Smooth muscle cell of the brain vasculature (primary cell): ENCODE measurements around the gene KCNC4.

Experiments
- DNase-seq: peaks from one replicate; pipeline ENCODE4 v3.0.0-alpha.2; 2012; ENCODE audit warnings: low read depth, low spot score

KCNC4 gene

DNA sequence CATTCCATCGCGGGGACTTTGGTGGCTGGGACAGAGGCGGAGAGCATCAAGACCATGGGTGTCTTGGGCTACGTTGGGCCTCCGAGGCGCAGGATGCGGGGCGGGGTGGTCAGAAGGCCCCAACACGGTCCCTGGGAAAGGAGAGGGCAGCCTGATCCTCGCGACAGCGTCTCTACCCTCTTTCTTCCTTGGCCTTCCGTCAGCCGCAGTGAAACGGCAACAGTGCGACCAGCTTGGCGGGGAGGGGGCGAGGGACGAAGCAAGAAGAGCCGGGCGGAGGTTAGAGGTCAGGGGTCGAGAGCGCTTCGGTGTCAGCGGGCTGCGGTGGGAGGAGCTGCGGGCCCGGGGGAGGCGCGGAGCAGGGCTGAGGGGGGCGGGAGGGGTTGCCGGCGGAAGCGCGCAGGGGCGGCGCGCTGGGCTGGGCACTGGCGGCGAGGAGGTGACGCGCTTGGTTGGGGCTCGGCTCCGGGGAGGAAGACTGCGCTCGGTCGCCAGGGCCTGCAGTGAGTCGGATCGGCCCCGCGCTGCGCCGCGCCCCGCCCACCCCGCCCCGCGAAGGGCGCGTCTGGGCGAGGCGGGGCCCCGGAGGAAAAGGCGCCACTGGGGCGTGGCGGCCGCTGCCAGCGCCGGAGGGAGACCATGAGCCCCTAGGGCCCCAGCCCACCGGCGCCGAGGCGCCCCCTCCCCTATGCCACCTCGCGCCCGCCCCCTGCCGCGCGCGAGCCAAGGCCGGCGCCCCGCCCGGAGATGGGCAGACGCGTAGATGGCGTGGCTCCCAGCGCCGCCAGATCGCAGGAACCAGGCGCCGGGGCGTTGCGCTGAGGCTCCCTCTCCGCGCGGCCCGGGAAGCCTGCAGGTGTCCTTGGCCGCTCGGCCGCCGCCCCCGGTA, at the start of gene KCNC4:
Gene KCNC4, plus strand, starts transcription at position 600 of the 889 bp plus-strand sequence. CDS start 1,186 bp downstream, outside the sequence.
- DNase-seq: no peak

DNA sequence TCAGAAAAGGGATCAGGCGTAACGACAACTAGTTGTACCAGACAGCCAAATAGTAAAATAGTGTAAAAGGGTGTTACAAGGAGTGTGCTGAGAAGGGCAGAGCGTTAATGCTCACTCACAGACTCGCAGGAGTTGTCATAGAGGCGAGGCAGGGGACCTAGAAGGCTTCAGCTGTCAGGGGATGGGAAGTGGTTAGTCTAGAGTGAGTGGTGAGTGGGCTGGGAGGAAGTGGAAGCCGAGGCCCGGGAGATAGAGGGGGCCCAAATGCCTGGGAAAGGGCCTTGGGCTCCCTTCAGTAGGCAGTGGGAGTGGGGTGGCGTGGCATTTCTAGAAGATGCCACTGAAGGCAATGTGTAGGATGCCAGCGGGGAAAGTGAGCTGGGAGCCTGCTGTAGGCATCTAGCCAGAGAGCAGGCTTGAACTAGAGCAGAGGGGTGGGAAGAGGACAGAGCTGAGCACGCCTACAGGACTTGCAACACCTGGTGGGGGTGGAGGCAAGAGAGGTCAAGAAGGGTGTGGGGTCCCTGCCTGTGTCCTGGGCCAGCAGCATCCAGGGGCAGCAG, 49.5 kb upstream of the KCNC4 start:
- no peak for DNase-seq

DNA sequence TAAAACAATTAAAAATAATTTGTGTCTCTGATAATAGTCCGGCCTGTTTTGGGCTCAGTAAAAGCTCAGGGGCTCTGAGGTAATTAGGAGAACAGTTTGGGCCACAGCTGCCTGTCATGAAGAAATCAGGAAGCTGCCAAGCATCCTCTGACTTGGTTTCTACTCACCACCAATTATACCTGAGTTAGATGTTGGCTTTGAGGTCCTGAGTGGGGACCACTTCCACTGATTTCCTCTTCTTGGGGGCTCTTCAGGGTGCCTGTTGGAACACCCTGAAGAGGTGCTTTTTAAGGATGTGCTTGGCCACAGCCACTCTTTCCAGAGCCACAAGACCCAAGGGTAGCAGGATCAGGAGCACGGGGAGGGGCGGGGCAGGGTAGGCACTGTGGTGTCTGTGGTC, 48.9 kb upstream of the KCNC4 start:
- DNase-seq: no peak

DNA sequence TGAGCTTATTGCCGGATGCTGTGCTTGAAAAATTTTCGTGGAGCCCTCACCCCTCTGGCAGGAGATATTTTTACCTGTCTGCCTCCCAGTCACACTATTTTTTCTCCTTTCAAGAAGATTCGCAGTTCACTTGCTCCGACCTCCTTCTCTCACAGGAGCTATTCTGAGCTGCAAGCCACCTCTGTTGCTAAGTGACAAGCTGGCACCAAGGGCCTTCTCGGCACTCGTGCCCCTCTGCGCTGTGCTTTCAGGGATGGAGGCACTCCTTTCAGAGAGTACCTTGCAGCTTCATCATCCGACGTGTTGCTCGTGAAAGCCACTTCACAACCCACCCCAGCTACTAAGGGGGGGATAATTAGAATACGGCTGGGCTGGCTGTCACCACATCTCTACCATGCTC, 48.3 kb upstream of the KCNC4 start:
- no peak for DNase-seq

DNA sequence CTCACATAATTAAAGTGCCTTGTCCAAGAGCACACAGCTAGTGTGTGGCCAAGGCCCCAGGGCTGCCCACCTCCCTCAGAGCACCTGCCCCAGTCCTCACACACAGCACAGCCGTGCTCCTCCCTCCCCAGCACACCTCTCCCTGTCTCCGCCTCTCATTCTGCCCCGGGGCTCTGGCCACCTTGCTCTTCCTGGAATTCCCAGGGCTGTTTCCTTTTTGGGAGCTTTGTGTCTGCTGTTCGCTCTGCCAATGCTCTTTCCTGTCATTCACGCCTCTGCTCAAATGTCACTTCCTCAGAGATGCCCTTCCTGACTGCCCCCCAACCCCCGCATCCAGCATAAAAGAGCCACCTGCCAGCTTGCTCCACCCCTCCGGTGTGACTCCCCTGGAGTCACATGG, 46.5 kb upstream of the KCNC4 start:
- DNase-seq: no peak

DNA sequence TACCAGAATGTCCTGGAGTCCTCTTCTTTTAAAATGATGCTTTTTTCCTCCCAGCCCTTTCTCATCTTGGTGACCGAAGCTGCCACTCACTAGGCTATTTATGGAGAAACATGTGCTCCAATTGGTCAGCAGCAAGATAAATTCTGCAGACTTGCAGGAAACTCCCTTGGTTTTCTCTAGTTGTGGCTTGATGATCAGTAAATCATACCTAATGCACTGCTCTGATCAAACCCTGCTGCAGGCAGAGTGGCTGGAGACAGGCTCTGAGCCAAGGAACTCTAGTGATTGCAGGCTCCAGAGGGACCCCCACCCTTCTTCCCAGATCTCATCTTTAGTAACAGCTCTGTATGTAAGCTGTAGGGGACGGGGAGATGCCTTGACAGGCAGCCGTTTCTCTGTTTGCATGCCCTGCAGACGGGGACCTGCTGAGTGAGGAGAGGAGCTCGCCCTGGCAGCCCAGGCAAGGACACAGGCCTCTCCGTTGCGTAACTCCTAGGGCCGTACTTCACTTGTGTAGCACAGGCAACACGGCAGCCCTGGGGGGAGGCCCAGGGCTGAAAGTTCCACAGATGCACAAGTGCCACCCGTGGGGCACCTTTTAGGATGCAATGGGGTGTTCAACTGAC, 45.3 kb upstream of the KCNC4 start:
- no peak for DNase-seq

DNA sequence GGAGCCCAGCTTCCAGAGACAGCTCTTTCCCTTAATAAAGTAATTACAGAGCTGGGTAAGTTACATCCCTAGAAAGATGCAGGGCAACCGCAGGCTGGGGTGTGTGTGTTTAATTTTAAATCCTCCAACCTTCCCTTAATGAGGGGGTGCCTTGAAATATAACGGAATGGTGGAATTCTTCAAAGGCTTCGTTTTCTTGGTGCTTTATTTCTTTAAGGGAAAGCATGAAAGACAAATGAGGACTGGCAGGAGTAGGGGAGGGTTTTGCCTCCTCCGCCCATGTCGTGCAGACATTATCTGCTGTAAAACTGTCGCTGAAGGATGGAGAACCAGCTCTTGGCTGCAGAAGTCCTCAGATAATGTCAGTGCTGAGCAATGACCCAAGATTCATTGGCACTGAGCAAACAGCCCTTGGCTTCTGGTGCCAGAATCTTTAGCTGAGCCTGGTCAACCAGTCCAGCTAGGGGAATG, 44.3 kb upstream of the KCNC4 start:
- no peak for DNase-seq

DNA sequence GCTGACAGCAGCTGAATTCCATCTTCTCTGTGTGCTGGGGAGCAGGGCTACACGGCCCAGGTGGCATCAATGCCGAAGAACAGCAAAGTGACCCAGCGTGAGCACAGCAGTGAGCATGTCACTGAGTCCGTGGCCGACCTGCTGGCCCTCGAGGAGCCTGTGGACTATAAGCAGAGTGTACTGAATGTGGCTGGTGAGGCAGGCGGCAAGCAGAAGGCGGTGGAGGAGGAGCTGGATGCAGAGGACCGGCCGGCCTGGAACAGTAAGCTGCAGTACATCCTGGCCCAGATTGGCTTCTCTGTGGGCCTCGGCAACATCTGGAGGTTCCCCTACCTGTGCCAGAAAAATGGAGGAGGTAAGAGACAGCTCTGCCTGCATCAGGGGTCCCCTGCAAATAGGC, 43.3 kb upstream of the KCNC4 start:
- no peak for DNase-seq

DNA sequence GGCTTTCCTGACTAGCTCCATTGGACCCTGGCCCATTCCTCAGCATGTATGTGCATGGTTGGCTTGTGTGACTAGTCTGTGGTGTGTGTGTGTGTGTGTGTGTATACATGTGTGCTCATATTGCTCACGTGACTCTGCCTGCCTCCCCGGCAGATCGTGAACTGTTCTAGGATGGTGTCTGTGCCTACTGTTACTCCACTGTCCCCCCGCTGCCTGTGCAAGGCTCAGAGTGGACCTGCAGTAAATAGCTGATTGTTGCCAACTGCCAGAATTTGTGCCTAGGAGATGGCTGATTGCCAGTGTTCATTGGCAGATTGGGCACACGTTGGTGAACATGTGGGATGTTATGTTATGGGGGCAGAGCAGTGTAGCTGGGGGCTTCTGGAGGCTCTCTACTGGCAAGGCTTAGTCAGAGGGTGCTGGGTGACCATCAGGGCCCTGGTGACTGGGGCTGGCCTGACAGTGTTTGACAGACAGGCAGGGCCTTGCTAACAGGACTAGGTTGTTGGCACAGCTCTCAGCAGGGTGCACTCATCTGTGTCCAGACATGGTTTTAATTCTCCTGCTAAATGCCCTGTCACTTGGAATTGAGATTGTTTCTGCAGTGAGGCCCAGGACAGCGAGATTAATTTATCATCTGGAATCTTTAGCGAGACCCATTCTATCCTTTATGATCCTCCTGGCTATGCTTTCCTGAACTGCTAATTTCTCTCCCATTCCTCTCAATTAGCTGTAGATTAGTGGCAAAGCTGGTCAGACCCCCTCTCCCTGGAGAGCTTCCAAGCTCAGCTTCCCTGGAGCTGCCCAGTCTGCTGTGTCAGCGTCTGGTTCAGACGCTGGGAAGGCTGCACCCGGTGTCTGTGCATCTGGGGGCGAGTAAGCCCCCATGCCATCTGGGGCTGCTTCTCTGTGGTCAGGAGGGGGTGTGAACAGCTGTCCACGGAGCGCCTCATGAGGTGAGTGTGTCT, 39.1 kb upstream of the KCNC4 start:
- DNase-seq: no peak

DNA sequence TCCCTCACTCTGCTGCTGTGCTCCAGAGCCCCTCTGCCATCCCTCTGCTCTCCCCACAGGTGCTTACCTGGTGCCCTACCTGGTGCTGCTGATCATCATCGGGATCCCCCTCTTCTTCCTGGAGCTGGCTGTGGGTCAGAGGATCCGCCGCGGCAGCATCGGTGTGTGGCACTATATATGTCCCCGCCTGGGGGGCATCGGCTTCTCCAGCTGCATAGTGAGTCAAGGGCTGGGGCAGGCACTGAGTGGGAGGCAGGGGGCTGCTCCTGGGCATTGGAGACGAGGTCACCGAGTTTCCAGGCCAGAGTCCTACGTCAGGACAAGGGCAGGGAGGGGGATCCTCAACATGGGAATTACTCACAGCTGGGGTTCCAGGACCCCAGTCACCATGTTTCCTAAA, 38.1 kb upstream of the KCNC4 start:
- no peak for DNase-seq

DNA sequence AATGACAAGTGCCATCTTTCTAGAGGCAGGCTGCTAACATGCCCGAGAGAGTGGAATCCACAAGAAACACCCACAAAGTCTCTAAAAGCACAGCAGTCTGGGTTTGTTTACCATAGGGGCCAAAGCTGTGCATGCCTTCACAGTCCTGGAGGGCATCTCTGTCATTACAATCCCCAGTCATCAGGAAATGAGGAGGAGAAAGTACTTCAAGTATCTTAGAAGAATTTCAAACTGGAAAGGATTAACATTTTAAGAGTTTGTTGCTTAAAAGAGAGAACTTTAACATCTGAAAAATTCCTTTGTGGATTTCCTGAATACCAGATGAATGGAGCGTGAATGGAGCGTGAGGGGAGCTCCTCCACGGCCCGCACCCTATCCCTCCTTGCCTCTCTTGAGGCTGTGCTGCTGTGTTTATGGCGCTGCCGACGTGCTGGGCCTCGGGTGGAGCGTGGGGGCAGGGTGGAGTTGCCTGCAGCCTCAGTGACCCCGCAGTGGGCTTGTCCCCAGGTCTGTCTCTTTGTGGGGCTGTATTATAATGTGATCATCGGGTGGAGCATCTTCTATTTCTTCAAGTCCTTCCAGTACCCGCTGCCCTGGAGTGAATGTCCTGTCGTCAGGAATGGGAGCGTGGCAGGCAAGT, 36.5 kb upstream of the KCNC4 start:
- DNase-seq: no peak

DNA sequence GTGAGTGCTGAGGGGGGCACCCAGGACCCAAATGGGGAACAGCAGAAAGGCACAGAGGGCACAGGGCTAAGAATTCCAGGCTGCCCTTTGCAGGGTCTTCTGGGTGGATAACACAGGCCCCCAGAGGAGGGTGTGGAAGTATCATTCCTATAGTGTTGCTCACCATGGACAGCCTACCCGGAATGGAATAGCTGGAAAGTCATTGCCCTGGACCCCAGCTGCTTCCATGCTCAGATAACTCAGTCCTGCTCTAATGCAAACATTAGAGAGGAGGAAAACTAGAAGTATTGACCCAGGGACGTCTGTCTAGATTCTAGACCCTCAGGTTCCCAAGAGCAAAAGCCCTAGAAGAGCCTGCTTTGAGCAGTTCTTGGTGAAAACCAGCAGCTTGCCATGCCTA, 35.2 kb upstream of the KCNC4 start:
- no peak for DNase-seq

DNA sequence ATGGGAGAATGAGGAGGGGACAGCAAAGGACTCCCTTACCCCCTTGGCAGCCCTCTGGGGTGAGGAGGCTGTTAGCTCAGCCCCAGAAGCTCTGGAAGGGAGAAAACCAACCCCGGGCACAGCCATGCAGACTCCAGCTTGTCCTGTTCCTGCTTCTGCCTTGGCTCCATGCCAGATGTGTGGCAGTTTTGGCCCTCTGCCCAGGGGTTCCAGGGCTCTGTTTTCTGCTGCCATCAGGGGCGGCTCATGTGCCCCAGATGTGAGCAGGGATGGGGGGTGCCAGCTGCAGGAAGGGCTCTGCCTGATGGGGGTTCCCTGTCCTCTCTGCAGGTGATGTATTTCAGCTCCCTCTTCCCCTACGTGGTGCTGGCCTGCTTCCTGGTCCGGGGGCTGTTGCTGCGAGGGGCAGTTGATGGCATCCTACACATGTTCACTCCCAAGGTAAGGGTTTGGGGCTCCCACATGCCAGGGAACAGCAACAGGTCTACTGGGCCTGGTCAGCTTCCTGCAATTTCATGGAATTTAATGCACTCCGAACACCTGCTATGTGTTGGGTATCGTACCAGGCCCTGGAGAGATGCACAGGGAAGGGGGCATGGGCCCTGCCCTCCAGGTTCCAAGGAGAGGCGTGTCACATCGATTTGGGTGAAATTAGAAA, 33.7 kb upstream of the KCNC4 start:
- DNase-seq: no peak

DNA sequence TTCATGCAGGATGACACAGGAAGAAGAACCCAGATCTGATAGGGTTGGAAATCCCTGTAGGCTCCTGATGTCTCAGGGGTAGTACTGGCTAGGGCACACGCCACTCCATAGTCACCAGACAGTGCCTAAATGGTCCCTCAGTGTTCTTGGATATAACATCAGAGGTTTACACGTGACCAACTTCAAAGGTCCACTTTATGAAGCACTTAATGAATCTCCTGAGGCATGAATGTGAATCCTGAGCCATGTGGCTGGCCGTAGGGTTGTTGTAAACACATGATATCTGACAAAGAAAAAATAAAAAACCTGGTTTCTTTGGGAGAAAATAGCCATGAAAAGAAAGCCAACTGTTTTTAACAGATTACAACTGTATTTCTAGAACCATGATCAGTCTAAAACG, 32.3 kb upstream of the KCNC4 start:
- no peak for DNase-seq

DNA sequence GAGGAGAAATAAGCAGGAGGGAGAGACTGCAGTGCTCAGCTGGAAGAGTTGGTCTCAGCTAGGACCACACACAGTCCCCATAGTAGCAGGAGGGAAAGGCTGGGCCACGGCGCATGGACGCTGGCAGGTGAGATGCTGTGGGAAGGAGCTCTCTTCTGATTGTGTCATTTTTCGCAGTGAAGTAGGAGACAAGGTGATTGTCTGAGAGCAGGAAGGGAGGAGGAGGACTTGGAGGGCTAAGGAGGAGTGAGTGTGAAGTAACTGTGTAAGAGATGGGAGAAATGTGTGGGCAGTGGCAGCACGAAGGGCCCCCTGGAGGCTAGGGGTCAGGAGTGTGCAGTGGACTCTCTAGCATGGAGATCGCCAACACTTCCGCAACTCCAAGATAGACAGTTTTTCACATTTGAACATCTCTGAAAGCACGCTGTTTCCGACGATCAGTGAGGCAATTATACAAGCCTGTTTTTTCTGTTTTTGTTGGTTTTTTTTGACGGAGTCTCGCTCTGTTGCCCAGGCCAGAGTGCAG, 26.4 kb upstream of the KCNC4 start:
- no peak for DNase-seq

DNA sequence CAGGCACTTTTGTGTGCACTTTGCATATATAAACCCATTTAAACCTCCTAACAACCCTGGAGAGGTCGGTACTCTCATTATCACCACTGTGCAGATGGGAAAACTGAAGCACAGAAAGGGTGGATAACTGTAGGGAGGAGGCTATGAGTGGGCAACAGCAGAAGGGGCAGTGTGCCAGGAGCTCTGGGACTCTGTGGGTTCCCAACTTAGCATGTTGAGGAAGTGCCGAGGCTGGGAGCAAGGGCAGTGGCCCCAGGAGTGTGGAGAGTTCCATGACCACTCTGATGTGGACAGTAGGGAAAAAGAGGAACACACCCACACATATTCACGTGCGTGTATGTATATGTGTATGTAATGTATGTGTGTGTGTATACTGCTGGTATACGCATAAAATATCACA, 25.7 kb upstream of the KCNC4 start:
- DNase-seq: no peak

DNA sequence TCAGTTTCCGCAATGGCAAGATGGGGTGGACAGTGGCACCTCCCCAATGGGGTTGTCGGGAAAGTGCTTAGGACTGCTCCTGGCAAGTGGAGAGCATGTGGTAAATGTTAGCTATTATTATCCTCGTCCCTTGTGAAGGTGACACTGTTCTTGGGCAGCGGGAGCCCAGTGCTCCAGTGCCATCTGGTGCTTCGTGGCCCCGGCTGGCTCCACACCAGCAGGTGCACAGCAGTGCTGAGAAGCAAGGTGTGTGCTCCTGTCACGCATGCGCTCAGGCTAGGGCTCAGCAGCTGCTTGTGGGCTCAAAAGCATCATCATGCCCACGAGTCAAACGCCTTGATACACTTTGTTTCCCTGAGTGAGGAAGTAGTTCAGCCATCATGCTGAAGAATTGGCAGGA, 24.9 kb upstream of the KCNC4 start:
- no peak for DNase-seq

DNA sequence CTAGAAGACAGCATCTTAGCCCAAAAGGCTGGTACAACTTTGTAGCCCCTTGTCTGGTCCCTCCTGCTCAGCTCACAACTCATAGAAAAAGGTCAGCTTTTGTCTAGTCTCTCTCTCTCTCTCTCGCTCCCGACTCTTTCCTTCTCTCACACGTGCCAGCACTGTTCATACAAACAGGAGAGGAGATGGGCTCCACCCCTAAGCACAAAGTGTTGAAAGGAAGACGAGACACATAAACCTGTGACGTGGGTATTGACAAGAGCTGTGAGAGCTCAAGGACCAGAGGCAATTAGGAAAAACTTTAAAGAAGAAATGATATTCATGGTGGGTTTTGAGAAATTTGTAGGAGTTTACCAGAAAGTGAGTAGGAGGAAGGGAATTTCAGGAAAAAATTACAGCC, 23.6 kb upstream of the KCNC4 start:
- DNase-seq: no peak

DNA sequence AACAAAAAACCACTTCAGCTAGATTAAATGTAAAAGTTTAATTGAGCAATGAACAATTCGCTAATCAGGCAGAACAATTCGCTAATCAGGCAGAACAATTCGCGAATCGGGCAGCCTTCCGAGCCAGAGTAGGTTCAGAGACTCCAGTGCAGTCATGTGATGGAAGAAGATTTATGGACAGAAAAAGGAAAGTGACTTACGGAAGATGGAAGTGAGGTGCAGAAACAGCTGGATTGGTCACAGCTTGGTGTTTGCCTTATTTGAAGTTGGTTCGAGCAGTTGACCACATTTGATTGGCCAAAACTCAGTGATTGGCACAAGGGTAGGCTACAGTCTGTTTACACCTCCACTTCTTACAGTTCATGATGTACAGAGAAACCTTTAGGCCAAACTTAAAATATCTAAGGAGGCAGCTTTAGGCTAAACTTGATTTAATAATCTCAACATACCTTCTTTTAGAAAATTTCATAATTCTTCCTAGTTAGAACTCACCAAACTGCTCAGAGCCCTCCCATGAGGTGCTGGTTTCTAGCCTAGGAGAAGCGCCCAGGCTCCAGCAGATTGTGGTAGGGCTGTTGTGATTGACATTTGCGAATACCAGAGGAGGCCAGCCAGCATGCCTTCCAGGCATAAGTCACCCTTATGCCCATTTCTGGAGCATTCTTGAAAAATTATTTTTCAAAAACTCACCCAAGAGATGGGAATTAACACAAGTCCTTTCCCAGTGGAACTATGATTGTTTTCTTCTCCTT, 22.8 kb upstream of the KCNC4 start:
- no peak for DNase-seq
